H1 (cell line): ENCODE measurements around the gene ZFAND3. TPM values are rescaled to one million over a fixed set of nuclear protein-coding genes. Genes with fewer than 3 reads are reported as not detected.

ENCODE experiments used
- CHD1 ChIP-seq: IDR thresholded peaks from 2 replicates; pipeline ENCODE4 v1.6.1; 2012; ENCODE audit warnings: low read depth, low read length, improper control_type of control experiment
- CHD2 ChIP-seq: IDR thresholded peaks from 2 replicates; pipeline ENCODE4 v1.6.1; 2012; ENCODE audit warnings: low read length, improper control_type of control experiment
- JUN ChIP-seq: IDR thresholded peaks from 2 replicates; pipeline ENCODE4 v1.6.1; 2011; ENCODE audit warnings: low read depth, mild to moderate bottlenecking, improper control_type of control experiment, low read length
- PHF8 ChIP-seq: fragments of 200-600 bp; sonication (generic); conservative IDR thresholded peaks from 2 replicates; pipeline ENCODE4 v1.7.1; 2012; ENCODE audit warnings: low read depth, mild to moderate bottlenecking, inconsistent platforms, low read length, moderate library complexity
- SP4 ChIP-seq: IDR thresholded peaks from 2 replicates; pipeline ENCODE4 v1.6.1; 2012; ENCODE audit warnings: low read length, inconsistent platforms
- SUZ12 ChIP-seq: fragments of 200-600 bp; sonication (generic); IDR thresholded peaks from 2 replicates; pipeline ENCODE4 v1.6.1; 2012; ENCODE audit warnings: mild to moderate bottlenecking, inconsistent platforms, low read length, moderate library complexity, mixed read lengths
- TAF1 ChIP-seq: IDR thresholded peaks from 2 replicates; pipeline ENCODE4 v1.6.1; 2011; ENCODE audit warnings: mild to moderate bottlenecking, low read depth, low read length
- polyA plus RNA-seq, 7 experiments: library from polyadenylated mRNA; depleted of rRNA in 3 of 7; stranded (reverse) in 5 of 7; unstranded in 2 of 7; fragments of >200 nt in 5 of 7; fragments of 200-250 nt in 2 of 7; gene quantifications; 1 replicate in 5 of 7; 2 replicates in 1 of 7; 4 replicates in 1 of 7; pipeline versions ENCODE4 v1.2.1 to v1.2.3, GENCODE V29; 2011 to 2013; ENCODE audit warnings: missing spikeins in 2 of 7, mixed read lengths in 2 of 7
- total RNA-seq: library from RNA; stranded (reverse); fragmentation: NEBNext Ultra II Directional; extraction: Animal tissue kit (Norgen Biotek cat#: 25700); gene quantifications from 2 replicates; pipeline ENCODE4 v1.2.1, GENCODE V29; 2021
- TF ChIP-seq, protein P1 (sequence below): fragments of 300-600 bp; sonication (generic); IDR thresholded peaks from 2 replicates; pipeline ENCODE4 v1.7.1; 2012; ENCODE audit warnings: low read length, moderate library complexity, mild to moderate bottlenecking, inconsistent platforms; ENCODE audit not compliant: insufficient replicate concordance
- TF ChIP-seq, protein P2 (sequence below): IDR thresholded peaks from 2 replicates; pipeline ENCODE4 v1.6.1; 2012; ENCODE audit warnings: low read length, inconsistent platforms

The ZFAND3 gene
- total and polyA plus RNA-seq, 2 of the 8 experiments (the other 6 are each of a cell fraction or from before 2014, with no cell fraction given): 13.0 to 51.3 TPM

DNA sequence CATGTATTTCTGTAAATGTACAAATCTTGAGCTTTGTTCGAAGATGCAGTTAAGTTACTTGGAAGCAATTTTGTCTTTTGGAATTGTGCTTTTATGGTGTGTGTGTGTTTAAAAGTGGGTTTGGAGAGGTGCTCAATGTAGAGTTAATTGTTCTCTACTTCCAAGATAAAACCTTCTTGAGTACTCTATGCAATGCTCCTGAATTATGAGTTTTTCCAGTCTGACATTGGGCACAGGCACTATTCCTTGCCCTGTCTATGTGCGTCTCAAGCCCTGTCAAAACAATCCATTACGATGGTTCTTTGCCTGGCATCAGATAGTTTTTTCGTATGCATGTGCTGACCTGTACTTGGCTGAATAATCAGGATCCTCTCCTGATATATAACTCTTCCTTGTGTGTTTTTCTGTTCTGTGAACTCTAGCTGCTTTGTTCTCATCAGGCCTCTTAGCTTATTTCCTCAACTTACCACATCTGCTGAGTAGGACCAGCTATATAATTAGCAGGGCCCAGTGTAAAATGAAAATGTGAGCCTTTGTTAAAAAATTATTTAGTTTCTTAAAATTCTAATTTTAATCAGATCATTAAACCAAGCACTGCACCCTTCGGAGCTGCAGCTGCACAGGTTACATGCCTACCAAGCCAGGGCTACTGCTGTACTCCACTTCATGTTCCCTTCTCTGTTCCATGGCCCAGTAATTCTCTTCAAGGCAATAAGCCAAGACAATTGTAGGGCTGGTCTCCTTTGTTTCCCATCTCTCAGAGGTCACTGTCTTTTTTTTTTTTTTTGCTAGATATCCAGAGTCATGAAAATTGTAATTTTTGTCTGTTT, 160.1 kb downstream of the ZFAND3 start (continued):
- TF ChIP-seq, protein P1, sequence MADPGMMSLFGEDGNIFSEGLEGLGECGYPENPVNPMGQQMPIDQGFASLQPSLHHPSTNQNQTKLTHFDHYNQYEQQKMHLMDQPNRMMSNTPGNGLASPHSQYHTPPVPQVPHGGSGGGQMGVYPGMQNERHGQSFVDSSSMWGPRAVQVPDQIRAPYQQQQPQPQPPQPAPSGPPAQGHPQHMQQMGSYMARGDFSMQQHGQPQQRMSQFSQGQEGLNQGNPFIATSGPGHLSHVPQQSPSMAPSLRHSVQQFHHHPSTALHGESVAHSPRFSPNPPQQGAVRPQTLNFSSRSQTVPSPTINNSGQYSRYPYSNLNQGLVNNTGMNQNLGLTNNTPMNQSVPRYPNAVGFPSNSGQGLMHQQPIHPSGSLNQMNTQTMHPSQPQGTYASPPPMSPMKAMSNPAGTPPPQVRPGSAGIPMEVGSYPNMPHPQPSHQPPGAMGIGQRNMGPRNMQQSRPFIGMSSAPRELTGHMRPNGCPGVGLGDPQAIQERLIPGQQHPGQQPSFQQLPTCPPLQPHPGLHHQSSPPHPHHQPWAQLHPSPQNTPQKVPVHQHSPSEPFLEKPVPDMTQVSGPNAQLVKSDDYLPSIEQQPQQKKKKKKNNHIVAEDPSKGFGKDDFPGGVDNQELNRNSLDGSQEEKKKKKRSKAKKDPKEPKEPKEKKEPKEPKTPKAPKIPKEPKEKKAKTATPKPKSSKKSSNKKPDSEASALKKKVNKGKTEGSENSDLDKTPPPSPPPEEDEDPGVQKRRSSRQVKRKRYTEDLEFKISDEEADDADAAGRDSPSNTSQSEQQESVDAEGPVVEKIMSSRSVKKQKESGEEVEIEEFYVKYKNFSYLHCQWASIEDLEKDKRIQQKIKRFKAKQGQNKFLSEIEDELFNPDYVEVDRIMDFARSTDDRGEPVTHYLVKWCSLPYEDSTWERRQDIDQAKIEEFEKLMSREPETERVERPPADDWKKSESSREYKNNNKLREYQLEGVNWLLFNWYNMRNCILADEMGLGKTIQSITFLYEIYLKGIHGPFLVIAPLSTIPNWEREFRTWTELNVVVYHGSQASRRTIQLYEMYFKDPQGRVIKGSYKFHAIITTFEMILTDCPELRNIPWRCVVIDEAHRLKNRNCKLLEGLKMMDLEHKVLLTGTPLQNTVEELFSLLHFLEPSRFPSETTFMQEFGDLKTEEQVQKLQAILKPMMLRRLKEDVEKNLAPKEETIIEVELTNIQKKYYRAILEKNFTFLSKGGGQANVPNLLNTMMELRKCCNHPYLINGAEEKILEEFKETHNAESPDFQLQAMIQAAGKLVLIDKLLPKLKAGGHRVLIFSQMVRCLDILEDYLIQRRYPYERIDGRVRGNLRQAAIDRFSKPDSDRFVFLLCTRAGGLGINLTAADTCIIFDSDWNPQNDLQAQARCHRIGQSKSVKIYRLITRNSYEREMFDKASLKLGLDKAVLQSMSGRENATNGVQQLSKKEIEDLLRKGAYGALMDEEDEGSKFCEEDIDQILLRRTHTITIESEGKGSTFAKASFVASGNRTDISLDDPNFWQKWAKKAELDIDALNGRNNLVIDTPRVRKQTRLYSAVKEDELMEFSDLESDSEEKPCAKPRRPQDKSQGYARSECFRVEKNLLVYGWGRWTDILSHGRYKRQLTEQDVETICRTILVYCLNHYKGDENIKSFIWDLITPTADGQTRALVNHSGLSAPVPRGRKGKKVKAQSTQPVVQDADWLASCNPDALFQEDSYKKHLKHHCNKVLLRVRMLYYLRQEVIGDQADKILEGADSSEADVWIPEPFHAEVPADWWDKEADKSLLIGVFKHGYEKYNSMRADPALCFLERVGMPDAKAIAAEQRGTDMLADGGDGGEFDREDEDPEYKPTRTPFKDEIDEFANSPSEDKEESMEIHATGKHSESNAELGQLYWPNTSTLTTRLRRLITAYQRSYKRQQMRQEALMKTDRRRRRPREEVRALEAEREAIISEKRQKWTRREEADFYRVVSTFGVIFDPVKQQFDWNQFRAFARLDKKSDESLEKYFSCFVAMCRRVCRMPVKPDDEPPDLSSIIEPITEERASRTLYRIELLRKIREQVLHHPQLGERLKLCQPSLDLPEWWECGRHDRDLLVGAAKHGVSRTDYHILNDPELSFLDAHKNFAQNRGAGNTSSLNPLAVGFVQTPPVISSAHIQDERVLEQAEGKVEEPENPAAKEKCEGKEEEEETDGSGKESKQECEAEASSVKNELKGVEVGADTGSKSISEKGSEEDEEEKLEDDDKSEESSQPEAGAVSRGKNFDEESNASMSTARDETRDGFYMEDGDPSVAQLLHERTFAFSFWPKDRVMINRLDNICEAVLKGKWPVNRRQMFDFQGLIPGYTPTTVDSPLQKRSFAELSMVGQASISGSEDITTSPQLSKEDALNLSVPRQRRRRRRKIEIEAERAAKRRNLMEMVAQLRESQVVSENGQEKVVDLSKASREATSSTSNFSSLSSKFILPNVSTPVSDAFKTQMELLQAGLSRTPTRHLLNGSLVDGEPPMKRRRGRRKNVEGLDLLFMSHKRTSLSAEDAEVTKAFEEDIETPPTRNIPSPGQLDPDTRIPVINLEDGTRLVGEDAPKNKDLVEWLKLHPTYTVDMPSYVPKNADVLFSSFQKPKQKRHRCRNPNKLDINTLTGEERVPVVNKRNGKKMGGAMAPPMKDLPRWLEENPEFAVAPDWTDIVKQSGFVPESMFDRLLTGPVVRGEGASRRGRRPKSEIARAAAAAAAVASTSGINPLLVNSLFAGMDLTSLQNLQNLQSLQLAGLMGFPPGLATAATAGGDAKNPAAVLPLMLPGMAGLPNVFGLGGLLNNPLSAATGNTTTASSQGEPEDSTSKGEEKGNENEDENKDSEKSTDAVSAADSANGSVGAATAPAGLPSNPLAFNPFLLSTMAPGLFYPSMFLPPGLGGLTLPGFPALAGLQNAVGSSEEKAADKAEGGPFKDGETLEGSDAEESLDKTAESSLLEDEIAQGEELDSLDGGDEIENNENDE: no peak
- TF ChIP-seq SUZ12 (no peak), PHF8 (no peak), JUN (no peak), CHD2 (no peak), SP4 (no peak), CHD1 (no peak), TAF1 (no peak)
- TF ChIP-seq, protein P2, sequence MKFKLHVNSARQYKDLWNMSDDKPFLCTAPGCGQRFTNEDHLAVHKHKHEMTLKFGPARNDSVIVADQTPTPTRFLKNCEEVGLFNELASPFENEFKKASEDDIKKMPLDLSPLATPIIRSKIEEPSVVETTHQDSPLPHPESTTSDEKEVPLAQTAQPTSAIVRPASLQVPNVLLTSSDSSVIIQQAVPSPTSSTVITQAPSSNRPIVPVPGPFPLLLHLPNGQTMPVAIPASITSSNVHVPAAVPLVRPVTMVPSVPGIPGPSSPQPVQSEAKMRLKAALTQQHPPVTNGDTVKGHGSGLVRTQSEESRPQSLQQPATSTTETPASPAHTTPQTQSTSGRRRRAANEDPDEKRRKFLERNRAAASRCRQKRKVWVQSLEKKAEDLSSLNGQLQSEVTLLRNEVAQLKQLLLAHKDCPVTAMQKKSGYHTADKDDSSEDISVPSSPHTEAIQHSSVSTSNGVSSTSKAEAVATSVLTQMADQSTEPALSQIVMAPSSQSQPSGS: no peak
